OCI-LY7 (cell line): ENCODE results near the gene RTCA.

Source experiments
- EZH2phosphoT487 ChIP-seq: fragments of 200-600 bp; sonication (generic); IDR thresholded peaks from 2 replicates; pipeline ENCODE4 v1.6.1; 2018; ENCODE audit warnings: low read depth, borderline replicate concordance, mild to moderate bottlenecking, mixed run types, antibody characterized with exemption, low read length, moderate library complexity, mixed read lengths
- TF ChIP-seq, protein P1 (sequence below): fragments of 200-600 bp; sonication (generic); conservative IDR thresholded peaks from 2 replicates; pipeline ENCODE4 v1.5.1; 2014; ENCODE audit warnings: mild to moderate bottlenecking, antibody characterized with exemption, low read length, moderate library complexity, mixed read lengths

DNA sequence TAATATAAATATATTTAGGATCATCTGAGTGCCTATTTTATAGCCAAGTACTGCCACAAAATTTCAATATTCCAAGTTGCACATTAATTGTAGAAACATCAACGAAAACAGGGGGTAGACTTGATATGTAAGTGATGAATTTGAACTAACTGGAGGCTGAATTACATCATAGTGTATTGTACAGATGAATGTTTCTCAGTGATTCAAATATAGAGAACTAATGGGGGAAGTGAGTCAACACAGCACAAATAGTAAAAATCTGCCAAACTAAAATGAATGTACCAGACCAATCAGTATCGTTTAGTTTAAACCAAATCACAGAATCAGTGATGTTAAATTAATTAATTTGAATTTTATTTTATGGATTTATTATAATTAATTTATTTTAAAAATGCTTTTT is 42.8 kb downstream of the RTCA start:
- TF ChIP-seq, protein P1, sequence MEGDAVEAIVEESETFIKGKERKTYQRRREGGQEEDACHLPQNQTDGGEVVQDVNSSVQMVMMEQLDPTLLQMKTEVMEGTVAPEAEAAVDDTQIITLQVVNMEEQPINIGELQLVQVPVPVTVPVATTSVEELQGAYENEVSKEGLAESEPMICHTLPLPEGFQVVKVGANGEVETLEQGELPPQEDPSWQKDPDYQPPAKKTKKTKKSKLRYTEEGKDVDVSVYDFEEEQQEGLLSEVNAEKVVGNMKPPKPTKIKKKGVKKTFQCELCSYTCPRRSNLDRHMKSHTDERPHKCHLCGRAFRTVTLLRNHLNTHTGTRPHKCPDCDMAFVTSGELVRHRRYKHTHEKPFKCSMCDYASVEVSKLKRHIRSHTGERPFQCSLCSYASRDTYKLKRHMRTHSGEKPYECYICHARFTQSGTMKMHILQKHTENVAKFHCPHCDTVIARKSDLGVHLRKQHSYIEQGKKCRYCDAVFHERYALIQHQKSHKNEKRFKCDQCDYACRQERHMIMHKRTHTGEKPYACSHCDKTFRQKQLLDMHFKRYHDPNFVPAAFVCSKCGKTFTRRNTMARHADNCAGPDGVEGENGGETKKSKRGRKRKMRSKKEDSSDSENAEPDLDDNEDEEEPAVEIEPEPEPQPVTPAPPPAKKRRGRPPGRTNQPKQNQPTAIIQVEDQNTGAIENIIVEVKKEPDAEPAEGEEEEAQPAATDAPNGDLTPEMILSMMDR = no peak
- TF ChIP-seq EZH2phosphoT487 = no peak
